Gastrocnemius medialis (tissue), 4 donors: ENCODE results near the gene PDE6A. TPM values are rescaled to one million over a fixed set of nuclear protein-coding genes. Genes with fewer than 3 reads are reported as not detected.

Source experiments
- ATAC-seq, 2 donors: fragments of 150-250 bp; one replicate each; pipeline ENCODE4 v1.9.1; 2016
- DNase-seq, 2 donors: peaks; one replicate each; pipeline ENCODE4 v3.0.0-alpha.2; 2019
- H3K27ac ChIP-seq, 4 donors: fragments of 200-600 bp; sonication (generic); 1 replicate in 1 of 4; 2 replicates in 3 of 4; pipeline ENCODE4 v1.5.1; 2016 to 2018; ENCODE audit warnings: mild to moderate bottlenecking in 2 of 4, moderate library complexity in 1 of 4
- H3K27me3 ChIP-seq, 3 donors: fragments of 200-600 bp; sonication (generic) in 2 of 3; 1 replicate in 1 of 3; 2 replicates in 2 of 3; pipeline versions ENCODE4 v1.5.1 to v1.6.0; 2016 to 2019; ENCODE audit warnings: mild to moderate bottlenecking in 1 of 3, moderate library complexity in 1 of 3
- H3K36me3 ChIP-seq, 2 donors: fragments of 200-600 bp; sonication (generic) in 1 of 2; one replicate each; pipeline ENCODE4 v1.5.1; 2017 to 2018
- H3K4me1 ChIP-seq, 2 donors: fragments of 200-600 bp; sonication (generic) in 1 of 2; one replicate each; pipeline ENCODE4 v1.5.1; 2016 to 2017; ENCODE audit warnings: mild to moderate bottlenecking in 2 of 2
- H3K4me3 ChIP-seq, 4 donors: fragments of 200-600 bp; sonication (generic) in 3 of 4; 1 replicate in 1 of 4; 2 replicates in 3 of 4; pipeline ENCODE4 v1.5.1; 2016 to 2019; ENCODE audit warnings: mild to moderate bottlenecking in 2 of 4
- H3K9me3 ChIP-seq, 3 donors: fragments of 200-600 bp; sonication (generic) in 2 of 3; 1 replicate in 1 of 3; 2 replicates in 2 of 3; pipeline ENCODE4 v1.5.1; 2016 to 2019
- POLR2A ChIP-seq, 2 donors: fragments of 450-650 bp; IDR thresholded peaks; one replicate each; pipeline ENCODE4 v1.6.1; 2017; ENCODE audit warnings: antibody characterized with exemption in 2 of 2, mild to moderate bottlenecking in 2 of 2, moderate library complexity in 2 of 2
- in situ Hi-C, 4 donors: fragments of 200-750 bp; cut with MboI; loops; one replicate each; pipeline versions ENCODE4 v1.15.0 to v1.8.0; 2017; ENCODE audit warnings: low sequenced_read_pairs in 4 of 4
- intact Hi-C: fragments of 100-400 bp; cut with DNase I; formaldehyde crosslinking; loops from one replicate; pipeline ENCODE4 v1.15.1; 2023; ENCODE audit warnings: low total_unique reads
- total RNA-seq, 4 donors: library from RNA; depleted of rRNA; stranded (reverse); fragments of >200 nt; gene quantifications; one replicate each; pipeline versions ENCODE4 v1.1.0 to v1.2.3, GENCODE V29; 2016
- TF ChIP-seq, protein P1 (sequence below), 5 experiments: fragments of 450-650 bp in 3 of 5; fragments of 200-600 bp in 2 of 5; sonication (generic) in 2 of 5; IDR thresholded peaks in 4 of 5; conservative IDR thresholded peaks in 1 of 5; 1 replicate in 4 of 5; 2 replicates in 1 of 5; pipeline ENCODE4 v1.5.1; 2016 to 2019; ENCODE audit warnings: antibody characterized with exemption in 5 of 5, mild to moderate bottlenecking in 3 of 5, moderate library complexity in 3 of 5

Gene PDE6A
- total RNA-seq, 4 donors from 2014 or later, result not detected

DNA sequence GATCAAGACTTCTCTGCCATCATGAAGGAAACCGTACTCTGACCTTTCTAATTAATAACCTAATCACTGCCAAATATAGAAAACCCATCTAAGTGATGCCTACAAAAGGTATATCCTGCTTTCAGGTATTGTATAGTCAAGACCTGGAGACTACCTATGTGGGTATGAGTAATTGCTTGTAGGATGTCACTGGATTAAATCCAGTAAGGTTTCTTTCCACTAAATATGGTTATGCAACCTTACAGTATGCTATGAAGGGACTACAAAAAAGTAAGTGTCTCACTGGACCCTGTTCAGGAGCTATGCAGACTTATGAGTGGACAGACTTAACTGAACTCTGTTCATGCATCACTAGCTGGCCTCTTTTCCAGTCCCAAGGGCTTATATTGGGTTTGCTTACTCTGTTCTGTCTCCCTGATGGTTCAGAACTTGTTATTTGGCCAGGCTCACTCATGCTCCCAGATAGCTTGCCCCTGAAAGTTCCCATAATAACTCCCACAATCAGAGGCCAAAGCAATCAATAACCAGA, 51.1 kb downstream of the PDE6A start:
- in situ Hi-C loops (no loop called here), intact Hi-C loops (no loop called here)
- Histone ChIP-seq H3K36me3 (no peaks in the 10 kb centered on the region), H3K27ac (no peak overlapping the region), H3K27me3 (no peaks in the 10 kb centered on the region), H3K4me1 (no peaks in the 10 kb centered on the region), H3K9me3 (no peaks in the 10 kb centered on the region), H3K4me3 (no peak overlapping the region)
- no peak for TF ChIP-seq POLR2A (IDR thresholded peaks at IDR 0.05)
- TF ChIP-seq, protein P1, sequence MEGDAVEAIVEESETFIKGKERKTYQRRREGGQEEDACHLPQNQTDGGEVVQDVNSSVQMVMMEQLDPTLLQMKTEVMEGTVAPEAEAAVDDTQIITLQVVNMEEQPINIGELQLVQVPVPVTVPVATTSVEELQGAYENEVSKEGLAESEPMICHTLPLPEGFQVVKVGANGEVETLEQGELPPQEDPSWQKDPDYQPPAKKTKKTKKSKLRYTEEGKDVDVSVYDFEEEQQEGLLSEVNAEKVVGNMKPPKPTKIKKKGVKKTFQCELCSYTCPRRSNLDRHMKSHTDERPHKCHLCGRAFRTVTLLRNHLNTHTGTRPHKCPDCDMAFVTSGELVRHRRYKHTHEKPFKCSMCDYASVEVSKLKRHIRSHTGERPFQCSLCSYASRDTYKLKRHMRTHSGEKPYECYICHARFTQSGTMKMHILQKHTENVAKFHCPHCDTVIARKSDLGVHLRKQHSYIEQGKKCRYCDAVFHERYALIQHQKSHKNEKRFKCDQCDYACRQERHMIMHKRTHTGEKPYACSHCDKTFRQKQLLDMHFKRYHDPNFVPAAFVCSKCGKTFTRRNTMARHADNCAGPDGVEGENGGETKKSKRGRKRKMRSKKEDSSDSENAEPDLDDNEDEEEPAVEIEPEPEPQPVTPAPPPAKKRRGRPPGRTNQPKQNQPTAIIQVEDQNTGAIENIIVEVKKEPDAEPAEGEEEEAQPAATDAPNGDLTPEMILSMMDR (IDR thresholded peaks at IDR 0.05 in 4 of 5, conservative IDR thresholded peaks at IDR 0.05 in 1 of 5), result no peak
- ATAC-seq (no peak), DNase-seq (no peak)

DNA sequence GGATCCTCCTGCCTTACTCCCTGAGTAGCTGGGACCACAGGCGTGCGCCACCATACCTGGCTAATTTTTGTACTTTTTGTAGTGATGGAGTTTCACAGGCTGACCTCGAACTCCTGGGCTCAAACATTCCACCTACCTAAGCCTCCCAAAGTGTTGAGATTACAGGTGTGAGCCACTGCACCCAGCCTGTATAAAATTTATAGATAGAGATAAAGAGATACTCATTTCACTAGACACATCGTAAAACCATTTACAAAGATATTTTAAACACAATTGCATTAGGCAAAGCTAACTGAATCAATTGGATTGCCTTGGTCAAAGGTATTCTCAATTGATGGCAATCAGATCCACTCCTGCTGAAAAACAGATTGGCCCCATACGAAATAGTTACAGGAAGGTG, 52.0 kb downstream of the PDE6A start:
- Histone ChIP-seq H3K27me3 (no peaks in the 10 kb centered on the region), H3K4me3 (no peak overlapping the region), H3K9me3 (no peaks in the 10 kb centered on the region), H3K4me1 (no peaks in the 10 kb centered on the region), H3K36me3 (no peaks in the 10 kb centered on the region), H3K27ac (no peak overlapping the region)
- intact Hi-C loops (no loop called here), in situ Hi-C loops (no loop called here)
- TF ChIP-seq POLR2A (IDR thresholded peaks at IDR 0.05), result no peak
- TF ChIP-seq, protein P1 (IDR thresholded peaks at IDR 0.05 in 4 of 5, conservative IDR thresholded peaks at IDR 0.05 in 1 of 5), result no peak
- no peak for ATAC-seq
- DNase-seq, result no peak

DNA sequence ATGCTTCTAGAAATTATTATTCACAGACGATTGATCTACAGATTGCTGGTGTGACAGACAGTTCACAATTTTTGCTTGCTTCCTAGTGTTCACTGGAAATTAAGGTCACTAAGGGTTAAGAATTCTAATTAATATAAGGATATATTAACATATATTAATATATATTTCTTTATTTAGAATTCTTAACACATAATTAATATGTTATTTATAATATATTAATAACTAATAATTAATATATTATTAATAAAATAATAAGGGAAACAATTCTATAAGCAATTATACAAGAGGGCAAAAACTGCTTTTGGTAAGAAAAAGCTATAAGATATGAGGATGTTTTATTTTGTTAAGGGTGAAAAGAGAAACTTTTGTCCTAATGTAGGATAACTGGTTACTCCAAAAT, 56.3 kb downstream of the PDE6A start:
- H3K4me1 ChIP-seq, result no peaks in the 10 kb centered on the region
- H3K27ac ChIP-seq, result no peak overlapping the region
- no peaks in the 10 kb centered on the region for H3K9me3 ChIP-seq
- no peak for ATAC-seq
- H3K27me3 ChIP-seq, result no peaks in the 10 kb centered on the region
- no peaks in the 10 kb centered on the region for H3K36me3 ChIP-seq
- TF ChIP-seq, protein P1 (IDR thresholded peaks at IDR 0.05 in 4 of 5, conservative IDR thresholded peaks at IDR 0.05 in 1 of 5), result no peak
- TF ChIP-seq POLR2A (IDR thresholded peaks at IDR 0.05), result no peak
- DNase-seq, result no peak
- in situ Hi-C loops, result no loop called here
- intact Hi-C loops, result no loop called here
- H3K4me3 ChIP-seq, result no peak overlapping the region

DNA sequence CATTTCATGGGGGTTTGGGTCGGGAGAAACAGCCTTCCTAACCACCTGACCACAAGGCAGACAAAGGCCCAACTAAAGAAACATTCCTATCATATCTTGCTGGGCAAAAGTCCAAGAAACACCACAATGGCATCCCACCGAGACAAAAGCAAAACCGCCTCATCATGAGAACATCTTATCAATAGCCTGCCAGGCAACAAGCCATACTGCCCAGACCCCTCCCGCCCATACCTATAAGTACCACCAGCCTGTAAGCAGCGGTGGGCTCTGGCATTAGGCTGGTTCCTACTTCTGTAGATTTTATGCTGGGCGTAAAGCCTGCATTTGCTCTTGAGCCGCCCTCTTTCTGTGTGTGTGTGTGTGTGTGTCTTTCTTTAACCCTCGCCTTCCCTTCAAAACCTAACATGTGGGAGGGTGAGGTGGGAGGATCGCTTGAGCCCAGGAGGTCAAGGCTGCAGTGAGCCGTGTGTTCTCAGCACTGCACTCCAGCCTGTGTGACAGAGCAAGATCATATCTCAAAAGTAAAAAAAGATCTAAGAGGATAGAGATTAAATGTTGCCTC, 56.9 kb downstream of the PDE6A start:
- no peaks in the 10 kb centered on the region for H3K36me3 ChIP-seq
- H3K27ac ChIP-seq, result no peak overlapping the region
- no peak overlapping the region for H3K4me3 ChIP-seq
- H3K9me3 ChIP-seq, result no peaks in the 10 kb centered on the region
- no peak for TF ChIP-seq POLR2A (IDR thresholded peaks at IDR 0.05)
- TF ChIP-seq, protein P1 (IDR thresholded peaks at IDR 0.05 in 4 of 5, conservative IDR thresholded peaks at IDR 0.05 in 1 of 5), result no peak
- DNase-seq, result no peak
- no peaks in the 10 kb centered on the region for H3K4me1 ChIP-seq
- ATAC-seq, result no peak
- H3K27me3 ChIP-seq, result no peaks in the 10 kb centered on the region
- intact Hi-C loops, result no loop called here
- in situ Hi-C loops, result no loop called here
